ENCODE measurements around the gene FZD7.

GRCh38 chr2:202067589-202067988 lies 33.9 kb downstream of the FZD7 start:
- TF ChIP-seq CTCF (IDR thresholded peaks at IDR 0.05 in 8 of 11, conservative IDR thresholded peaks at IDR 0.05 in 3 of 11) = no peak
- TF ChIP-seq POLR2A (IDR thresholded peaks at IDR 0.05) = no peak
